ENCODE results near the gene FKBP15. TPM values are rescaled to one million over a fixed set of nuclear protein-coding genes. Genes with fewer than 3 reads are reported as not detected.

Gene FKBP15
- total and polyA plus RNA-seq, 2 of the 4 experiments (the other 2 are of a cell fraction), result 20.4 to 25.5 TPM

DNA sequence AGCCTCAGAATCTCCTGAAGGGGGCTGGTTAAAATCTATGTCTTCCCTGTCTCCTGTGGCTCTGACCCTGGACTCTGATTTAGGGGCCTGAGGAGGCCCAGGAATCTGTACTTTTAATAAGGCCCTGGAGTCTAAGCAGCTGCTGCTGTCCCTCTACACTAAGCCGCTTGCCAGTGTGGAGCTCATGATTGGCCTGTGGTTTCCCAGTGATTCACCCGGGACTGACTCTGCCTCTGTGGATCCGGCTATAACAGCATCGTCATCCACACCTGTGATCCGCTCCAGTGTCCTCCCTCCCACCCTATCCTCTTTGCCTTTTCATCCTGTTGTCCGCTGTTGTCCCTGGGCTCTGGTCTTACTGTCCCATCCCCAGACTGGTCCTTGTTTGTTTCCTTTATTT is 66.6 kb downstream of the FKBP15 start:
- Histone ChIP-seq H3K9ac (ENCODE audit: low read depth, low read length) (no peak overlapping the region), H3K4ac (ENCODE audit: low read depth, low read length) (no peak overlapping the region), H2AFZ (replicated peaks; ENCODE audit: low read length, poor library complexity) (peak overlapping the region; percentile 58), H3K9me3 (ENCODE audit: control insufficient read depth, insufficient read depth, low read length) (no peaks in the 10 kb centered on the region), H3K4me3 (ENCODE audit: insufficient read depth, low read depth, low read length) (no peak overlapping the region), H3K23ac (ENCODE audit: low read depth, low read length) (no peak overlapping the region), H3K4me1 (ENCODE audit: control insufficient read depth, insufficient read depth, low read length) (peaks cover 6% of the 10 kb centered on the region; the same call in 1 of the 2 replicates), H4K91ac (ENCODE audit: insufficient read depth, low read depth, low read length) (no peak overlapping the region), H2AK5ac (ENCODE audit: low read depth, low read length) (peak overlapping the region; percentile 27; the same call in 1 of the 2 replicates), H3K4me2 (ENCODE audit: low read depth, low read length) (no peak overlapping the region), H3K56ac (ENCODE audit: extremely low read depth, insufficient read depth, low read length) (no peak overlapping the region), H3K27me3 (ENCODE audit: control insufficient read depth, insufficient read depth, low read length) (no peaks in the 10 kb centered on the region), H2BK5ac (ENCODE audit: low read depth, low read length, poor library complexity, severe bottlenecking) (no peak overlapping the region), H4K5ac (ENCODE audit: low read depth, low read length) (no peak overlapping the region), H2BK15ac (ENCODE audit: low read depth, low read length) (no peak overlapping the region), H2AK9ac (replicated peaks; ENCODE audit: low read depth, low read length, poor library complexity) (no peak overlapping the region), H3K14ac (replicated peaks; ENCODE audit: low read depth, low read length) (no peak overlapping the region), H3K79me1 (ENCODE audit: low read depth in 1 of 2, low read length in 2 of 2) (peaks cover 0 to 23% of the 10 kb centered on the region in 2 experiments; a peak in 2 of 4 replicates), H2BK120ac (ENCODE audit: low read depth, low read length) (peak overlapping the region; percentile 18; the same call in 1 of the 2 replicates), H3K36me3 (ENCODE audit: control insufficient read depth, insufficient read depth, low read length) (peaks cover 5% of the 10 kb centered on the region), H3K27ac (ENCODE audit: insufficient read depth, low read length) (no peak overlapping the region), H4K20me1 (ENCODE audit: insufficient read depth, low read length) (peaks cover 3% of the 10 kb centered on the region; the same call in 1 of the 2 replicates), H3K18ac (ENCODE audit: low read depth, low read length) (no peak overlapping the region), H3K9me1 (ENCODE audit: insufficient read depth, low read length) (peaks cover 6% of the 10 kb centered on the region; the same call in 1 of the 2 replicates), H2BK20ac (ENCODE audit: low read depth, low read length) (no peak overlapping the region), H4K8ac (ENCODE audit: low read depth in 2 of 2, low read length in 2 of 2) (no peak overlapping the region)
- DNase-seq, result peak; percentile 79
- ChIA-PET CTCF (no interaction called here), POLR2A (ENCODE audit: unreplicated experiment) (no interaction called here)
- intact Hi-C loops (cut with micrococcal nuclease), result no loop called here
- TF ChIP-seq CHD1 (IDR thresholded peaks at IDR 0.05; ENCODE audit: low read depth, low read length) (no peak), CEBPB (IDR thresholded peaks at IDR 0.05; ENCODE audit: low read depth, low read length) (no peak), NFE2L2 (IDR thresholded peaks at IDR 0.05; ENCODE audit: low read depth, low read length) (0 out of 2 replicates have a peak, but pooled peaks have one; percentile 2), FOS (IDR thresholded peaks at IDR 0.05; ENCODE audit: low read depth, low read length) (peak; percentile 15; the same call in 1 of the 2 replicates)
- dilution Hi-C loops (cut with HindIII; ENCODE audit: low sequenced_read_pairs, unreplicated experiment), result no loop called here
- in situ Hi-C loops (cut with MboI; ENCODE audit: low sequenced_read_pairs), result no loop called here
- WGBS, 2 experiments (ENCODE audit: extremely low coverage in 2 of 2, insufficient read length in 1 of 2), result 58% methylated on average over 5 of the region's 6 CpGs; no CpG with 5 or more reads in 1 of the 2 experiments
- peak; percentile 47 for ATAC-seq (ENCODE audit: low read depth)
- BruUV-seq (replicated peaks), result no TSS peak

Measured in IMR-90 (cell line).